ENCODE measurements around the gene MAML3. TPM values are rescaled to one million over a fixed set of nuclear protein-coding genes. Genes with fewer than 3 reads are reported as not detected.

MAML3 gene
- total RNA-seq, 2 donors from 2014 or later = 2.6 to 5.8 TPM

GRCh38 chr4:140038031-140038533, 115.9 kb downstream of the MAML3 start:
- no peak for TF ChIP-seq CTCF (IDR thresholded peaks at IDR 0.05)
- Histone ChIP-seq H3K4me3 (no peak overlapping the region), H3K9me3 (no peaks in the 10 kb centered on the region), H3K27me3 (no peaks in the 10 kb centered on the region), H3K27ac (no peak overlapping the region), H3K36me3 (no peaks in the 10 kb centered on the region), H3K4me1 (no peaks in the 10 kb centered on the region)
- no peak for DNase-seq (ENCODE audit: low spot score)

GRCh38 chr4:140037353-140038030, 116.5 kb downstream of the MAML3 start:
- Histone ChIP-seq H3K4me3 (no peak overlapping the region), H3K9me3 (no peaks in the 10 kb centered on the region), H3K27me3 (no peaks in the 10 kb centered on the region), H3K4me1 (no peaks in the 10 kb centered on the region), H3K36me3 (no peaks in the 10 kb centered on the region), H3K27ac (no peak overlapping the region)
- no peak for TF ChIP-seq CTCF (IDR thresholded peaks at IDR 0.05)
- no peak for DNase-seq (ENCODE audit: low spot score)

- H3K27me3 ChIP-seq = no peaks in the 10 kb centered on the region
- no peak overlapping the region for H3K4me3 ChIP-seq
- no peak overlapping the region for H3K27ac ChIP-seq
- TF ChIP-seq CTCF (IDR thresholded peaks at IDR 0.05) = no peak
- DNase-seq (ENCODE audit: low spot score) = no peak
- no peaks in the 10 kb centered on the region for H3K9me3 ChIP-seq
- no peaks in the 10 kb centered on the region for H3K36me3 ChIP-seq
- no peaks in the 10 kb centered on the region for H3K4me1 ChIP-seq
Measured at GRCh38 chr4:140031706-140032105, 122.3 kb downstream of the MAML3 start.

GRCh38 chr4:140031061-140031460, 122.9 kb downstream of the MAML3 start:
- no peaks in the 10 kb centered on the region for H3K4me1 ChIP-seq
- no peaks in the 10 kb centered on the region for H3K9me3 ChIP-seq
- no peak for TF ChIP-seq CTCF (IDR thresholded peaks at IDR 0.05)
- H3K27ac ChIP-seq = no peak overlapping the region
- H3K36me3 ChIP-seq = no peaks in the 10 kb centered on the region
- H3K27me3 ChIP-seq = no peaks in the 10 kb centered on the region
- H3K4me3 ChIP-seq = no peak overlapping the region
- DNase-seq (ENCODE audit: low spot score) = no peak

- Histone ChIP-seq H3K4me3 (no peak overlapping the region), H3K4me1 (no peaks in the 10 kb centered on the region), H3K27ac (no peak overlapping the region), H3K36me3 (no peaks in the 10 kb centered on the region), H3K27me3 (no peaks in the 10 kb centered on the region), H3K9me3 (no peaks in the 10 kb centered on the region)
- no peak for DNase-seq (ENCODE audit: low spot score)
- TF ChIP-seq CTCF (IDR thresholded peaks at IDR 0.05) = no peak
Measured at GRCh38 chr4:140028676-140029517, 125.1 kb downstream of the MAML3 start.
